ACC112 (cell line): Measurements from ENCODE around the gene TBCE.

Source experiments
- H2AFZ ChIP-seq: fragments of 200-600 bp; sonication (generic); one replicate; pipeline ENCODE4 v1.6.0; 2017; ENCODE audit warnings: antibody characterized with exemption, low read length; ENCODE audit not compliant: unreplicated experiment
- H3K27ac ChIP-seq: fragments of 200-600 bp; sonication (generic); 2 replicates; pipeline ENCODE4 v1.5.1; 2014; ENCODE audit warnings: low read depth, mild to moderate bottlenecking, antibody characterized with exemption, low read length, moderate library complexity
- H3K27me3 ChIP-seq: fragments of 200-600 bp; sonication (generic); 2 replicates; pipeline ENCODE4 v1.6.1; 2014; ENCODE audit warnings: mild to moderate bottlenecking, antibody characterized with exemption, low read length, moderate library complexity, mixed read lengths; ENCODE audit not compliant: insufficient read depth
- H3K36me3 ChIP-seq: fragments of 200-600 bp; sonication (generic); 2 replicates; pipeline ENCODE4 v1.6.1; 2016; ENCODE audit warnings: mild to moderate bottlenecking, antibody characterized with exemption, low read length, moderate library complexity, mixed read lengths; ENCODE audit not compliant: insufficient read depth
- H3K4me1 ChIP-seq: fragments of 200-600 bp; sonication (generic); one replicate; pipeline ENCODE4 v1.6.1; 2016; ENCODE audit warnings: low read length, mixed read lengths; ENCODE audit not compliant: insufficient read depth, unreplicated experiment, control insufficient read depth
- H3K4me3 ChIP-seq: fragments of 200-600 bp; sonication (generic); 2 replicates; pipeline ENCODE4 v1.5.1; 2014; ENCODE audit warnings: mild to moderate bottlenecking, low read depth, low read length
- H3K79me2 ChIP-seq: fragments of 200-600 bp; sonication (generic); one replicate; pipeline ENCODE4 v1.6.0; 2016; ENCODE audit warnings: low read length; ENCODE audit not compliant: control insufficient read depth, unreplicated experiment, insufficient read depth

The TBCE gene

GRCh38 chr1:235483090-235483489 is 115.9 kb downstream of the TBCE start:
- no peak overlapping the region for H2AFZ ChIP-seq
- no peak overlapping the region for H3K27ac ChIP-seq
- H3K4me3 ChIP-seq = no peak overlapping the region
- H3K36me3 ChIP-seq = peaks cover 35% of the 10 kb centered on the region
- H3K27me3 ChIP-seq = no peaks in the 10 kb centered on the region
- H3K4me1 ChIP-seq = no peaks in the 10 kb centered on the region
- no peaks in the 10 kb centered on the region for H3K79me2 ChIP-seq

- Histone ChIP-seq H3K4me1 (no peaks in the 10 kb centered on the region), H3K36me3 (peaks cover 21% of the 10 kb centered on the region; the same call in 1 of the 2 replicates), H3K27me3 (no peaks in the 10 kb centered on the region)
These were observed 118.3 kb downstream of the TBCE start for GRCh38 chr1:235485558-235485957.

GRCh38 chr1:235486321-235486720 is 119.1 kb downstream of the TBCE start:
- H3K79me2 ChIP-seq = no peaks in the 10 kb centered on the region
- H3K4me3 ChIP-seq = no peak overlapping the region
- H3K36me3 ChIP-seq = peaks cover 21% of the 10 kb centered on the region; the same call in 1 of the 2 replicates
- no peak overlapping the region for H2AFZ ChIP-seq
- no peaks in the 10 kb centered on the region for H3K4me1 ChIP-seq
- no peak overlapping the region for H3K27ac ChIP-seq
- H3K27me3 ChIP-seq = no peaks in the 10 kb centered on the region

More at GRCh38 chr1:235485558-235485957, 118.3 kb downstream of the TBCE start:
- no peaks in the 10 kb centered on the region for H3K79me2 ChIP-seq
- H3K4me3 ChIP-seq = no peak overlapping the region
- no peak overlapping the region for H2AFZ ChIP-seq
- H3K27ac ChIP-seq = no peak overlapping the region

- Histone ChIP-seq H3K4me3 (no peak overlapping the region), H3K36me3 (peaks cover 30% of the 10 kb centered on the region), H3K27ac (no peak overlapping the region), H3K4me1 (no peaks in the 10 kb centered on the region), H3K27me3 (no peaks in the 10 kb centered on the region), H3K79me2 (peaks cover 3% of the 10 kb centered on the region), H2AFZ (no peak overlapping the region)
These were observed 124.4 kb downstream of the TBCE start for GRCh38 chr1:235491644-235492043.

- no peaks in the 10 kb centered on the region for H3K27me3 ChIP-seq
- no peak overlapping the region for H3K4me3 ChIP-seq
- peaks cover 23% of the 10 kb centered on the region for H3K79me2 ChIP-seq
- H3K36me3 ChIP-seq = peaks cover 25% of the 10 kb centered on the region
- H3K4me1 ChIP-seq = no peaks in the 10 kb centered on the region
- no peak overlapping the region for H3K27ac ChIP-seq
- H2AFZ ChIP-seq = no peak overlapping the region
These were observed 127.3 kb downstream of the TBCE start for GRCh38 chr1:235494531-235494930.

- no peak overlapping the region for H3K4me3 ChIP-seq
- no peak overlapping the region for H3K27ac ChIP-seq
- no peaks in the 10 kb centered on the region for H3K27me3 ChIP-seq
- peaks cover 25% of the 10 kb centered on the region for H3K36me3 ChIP-seq
- H3K4me1 ChIP-seq = no peaks in the 10 kb centered on the region
- H2AFZ ChIP-seq = no peak overlapping the region
- H3K79me2 ChIP-seq = peaks cover 28% of the 10 kb centered on the region
These were observed 127.8 kb downstream of the TBCE start for GRCh38 chr1:235495030-235495429.

- H3K27me3 ChIP-seq = no peaks in the 10 kb centered on the region
- H3K27ac ChIP-seq = no peak overlapping the region
- H3K36me3 ChIP-seq = peaks cover 25% of the 10 kb centered on the region
- H2AFZ ChIP-seq = no peak overlapping the region
- no peaks in the 10 kb centered on the region for H3K4me1 ChIP-seq
- peaks cover 33% of the 10 kb centered on the region for H3K79me2 ChIP-seq
- no peak overlapping the region for H3K4me3 ChIP-seq
These were observed 128.3 kb downstream of the TBCE start for GRCh38 chr1:235495551-235495950.

- peaks cover 4% of the 10 kb centered on the region for H3K4me1 ChIP-seq
- no peak overlapping the region for H2AFZ ChIP-seq
- no peaks in the 10 kb centered on the region for H3K36me3 ChIP-seq
- peaks cover 64% of the 10 kb centered on the region for H3K79me2 ChIP-seq
- H3K27me3 ChIP-seq = no peaks in the 10 kb centered on the region
- H3K4me3 ChIP-seq = no peak overlapping the region
- H3K27ac ChIP-seq = no peak overlapping the region
These were observed 133.8 kb downstream of the TBCE start for GRCh38 chr1:235500971-235501540.
